Posterior cingulate gyrus (tissue), 11 donors: Measurements from ENCODE around the gene AASDH.

Experiments
- DNase-seq, 10 donors: peaks; one replicate each; pipeline versions ENCODE4 v3.0.0 to v3.0.0-alpha.2; 2020 to 2021; ENCODE audit warnings: mixed read lengths in 3 of 10
- intact Hi-C: fragments of 100-400 bp; cut with DNase I; formaldehyde crosslinking; loops from one replicate; pipeline ENCODE4 v1.15.1; 2023

Gene AASDH

DNA sequence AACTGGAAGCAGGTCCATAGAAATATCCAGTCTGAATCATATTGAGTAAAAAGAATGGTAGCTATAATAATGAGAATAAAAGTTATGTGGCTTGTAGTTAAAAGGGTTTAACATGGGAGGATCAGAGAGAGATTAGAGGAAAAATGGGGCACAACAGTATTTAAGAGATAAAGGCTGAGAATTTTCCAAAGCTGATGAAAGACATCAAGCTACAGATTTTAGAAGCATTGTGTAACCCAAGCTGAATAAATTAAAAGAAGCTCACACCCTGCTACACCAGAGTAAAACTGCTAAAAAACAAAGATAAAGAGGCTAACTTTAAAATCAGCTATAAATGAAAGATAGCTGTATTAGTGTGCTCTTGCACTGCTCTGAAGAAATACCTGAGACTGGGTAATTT is 94.2 kb downstream of the AASDH start:
- no peak for DNase-seq
- intact Hi-C loops, result loop anchor here (10.0 kb wide), 1 partner anchor 58 kb away; no protein-coding TSS in a partner anchor

DNA sequence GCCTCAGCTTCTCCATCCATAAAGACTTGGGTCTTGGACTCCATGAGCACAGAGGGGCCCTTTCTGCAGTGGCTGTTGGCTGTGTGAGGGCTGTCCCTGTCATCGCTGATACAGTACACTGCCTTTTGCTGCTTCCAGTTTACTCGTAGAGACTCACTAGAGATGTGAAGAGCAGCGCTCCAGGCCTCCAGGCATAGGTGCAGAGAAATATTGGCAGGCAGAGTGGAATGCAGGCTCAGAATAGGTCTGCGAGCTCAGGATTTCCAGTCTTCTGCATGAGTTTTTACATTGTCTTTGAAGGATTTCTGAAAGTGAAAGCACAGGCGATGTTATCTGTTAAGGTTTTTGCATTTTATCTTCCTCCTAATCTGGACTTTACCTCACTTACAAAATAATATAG is 97.4 kb downstream of the AASDH start:
- intact Hi-C loops, result loop anchor here (10.0 kb wide), 1 partner anchor 55 kb away; no protein-coding TSS in a partner anchor
- DNase-seq, result no peak

- no peak for DNase-seq
- intact Hi-C loops, result no loop called here
Observed at GRCh38 chr4:56288663-56289062, 98.6 kb downstream of the AASDH start.
